ENCODE measurements around the gene HGS.
"Not testable (repeated sequence)": the region's sequence is repeated elsewhere in the genome, so short reads cannot be mapped to it uniquely, and the experiment has no call there.

The HGS gene

GRCh38 chr17:81655378-81656117 is 28.3 kb upstream of the HGS start:
- DNase-seq (ENCODE audit: low read depth): no peak

- DNase-seq (ENCODE audit: low read depth): no peak
Observed at GRCh38 chr17:81656118-81656743, 27.6 kb upstream of the HGS start, which contains the start of gene PDE6G. TSS of gene PDE6G (minus strand) at chr17:81656542. CDS start at chr17:81653305, 3,237 bp downstream.

GRCh38 chr17:81656835-81657234 is 27.0 kb upstream of the HGS start:
- no peak for DNase-seq (ENCODE audit: low read depth)

GRCh38 chr17:81659038-81659437 is 24.8 kb upstream of the HGS start:
- no peak for DNase-seq (ENCODE audit: low read depth)

GRCh38 chr17:81660441-81660840 is 23.4 kb upstream of the HGS start:
- no peak for DNase-seq (ENCODE audit: low read depth)

- DNase-seq (ENCODE audit: low read depth): no peak
Observed at GRCh38 chr17:81662002-81662401, 21.8 kb upstream of the HGS start.

- DNase-seq (ENCODE audit: low read depth): no peak
Observed at GRCh38 chr17:81664051-81664470, 19.8 kb upstream of the HGS start.

GRCh38 chr17:81665205-81666091 is 18.4 kb upstream of the HGS start:
- DNase-seq (ENCODE audit: low read depth): no peak

GRCh38 chr17:81666092-81666341 is 17.8 kb upstream of the HGS start:
- DNase-seq (ENCODE audit: low read depth): no peak

GRCh38 chr17:81666342-81667191 is 17.2 kb upstream of the HGS start, which contains the start of the genes CCDC137 and OXLD1:
TSS of gene CCDC137 (plus strand) at chr17:81666737. CDS start at chr17:81666767, 30 bp downstream.
TSS of gene OXLD1 (minus strand) at chr17:81666605. CDS start at chr17:81666577, 28 bp downstream.
- peak; percentile 92 for DNase-seq (ENCODE audit: low read depth)

GRCh38 chr17:81667754-81668153 is 16.1 kb upstream of the HGS start:
- DNase-seq (ENCODE audit: low read depth): no peak

GRCh38 chr17:81672504-81672903 is 11.3 kb upstream of the HGS start:
- no peak for DNase-seq (ENCODE audit: low read depth)

- DNase-seq (ENCODE audit: low read depth): no peak
Observed at GRCh38 chr17:81672954-81673353, 10.9 kb upstream of the HGS start.

GRCh38 chr17:81673561-81674258 is 10.1 kb upstream of the HGS start:
- no peak for DNase-seq (ENCODE audit: low read depth)

- DNase-seq (ENCODE audit: low read depth): not testable (repeated sequence)
Observed at GRCh38 chr17:81675515-81676221, 8.1 kb upstream of the HGS start.

- no peak for DNase-seq (ENCODE audit: low read depth)
Observed at GRCh38 chr17:81676906-81677305, 6.9 kb upstream of the HGS start.

- no peak for DNase-seq (ENCODE audit: low read depth)
Observed at GRCh38 chr17:81680150-81680549, 3.7 kb upstream of the HGS start.

- DNase-seq (ENCODE audit: low read depth): no peak
Observed at GRCh38 chr17:81681672-81682071, 2.1 kb upstream of the HGS start.

- DNase-seq (ENCODE audit: low read depth): no peak
Observed at GRCh38 chr17:81682565-81683207, 1.1 kb upstream of the HGS start.

- DNase-seq (ENCODE audit: low read depth): no peak
Observed at GRCh38 chr17:81683208-81683583, 615 bp upstream of the HGS start.

All from stromal cell of bone marrow (primary cell).